Activated T-cell treated with anti-CD3 and anti-CD28 coated beads, Interleukin-2, amount 50 U/mL, for 72 hours (primary cell): ENCODE data around the gene PKM. TPM values are rescaled to one million over a fixed set of nuclear protein-coding genes. Genes with fewer than 3 reads are reported as not detected.

ENCODE experiments used
- total RNA-seq, 2 donors: library from RNA; stranded (reverse); gene quantifications; one replicate each; pipeline ENCODE4 v1.2.3, GENCODE V29; 2022

Gene PKM
- total RNA-seq, 2 donors from 2014 or later, result 1,066 to 1,119 TPM

Other genes with a start within 250 kb of the PKM start
- gene MYO9A, start 113.0 kb downstream of the PKM start, total RNA-seq, result 10 to 100 TPM; 24.0 to 28.6 TPM
- gene SENP8, start 112.8 kb downstream of the PKM start, total RNA-seq, result 1 to 10 TPM; 1.5 to 3.2 TPM
- under 1 TPM in 1 of 2 donors, not detected in 1; 0.07 TPM for gene GRAMD2A, start 33.4 kb downstream of the PKM start, total RNA-seq
- gene PARP6, start 41.4 kb upstream of the PKM start, total RNA-seq, result 100 to 1,000 TPM; 108 to 132 TPM
- gene CELF6, start 89.0 kb upstream of the PKM start, total RNA-seq, result under 1 TPM; 0.58 to 0.65 TPM
- gene HEXA, start 144.8 kb upstream of the PKM start, total RNA-seq, result 10 to 100 TPM; 77.5 to 87.6 TPM
- not detected for gene TMEM202, start 167.1 kb upstream of the PKM start, total RNA-seq
- gene ARIH1, start 243.1 kb upstream of the PKM start, total RNA-seq, result 100 to 1,000 TPM; 206 to 227 TPM